ENCODE results near the gene MAPK7. TPM values are rescaled to one million over a fixed set of nuclear protein-coding genes. Genes with fewer than 3 reads are reported as not detected.
"Not testable (repeated sequence)": the region's sequence is repeated elsewhere in the genome, so short reads cannot be mapped to it uniquely, and the experiment has no call there.

MAPK7 gene
- total RNA-seq, 2 experiments from 2014 or later = 8.7 to 10.7 TPM

- intact Hi-C loops (cut with micrococcal nuclease) = no loop called here
- Mint-ChIP-seq H3K4me3 (no peak overlapping the region), H3K9me3 (no peaks in the 10 kb centered on the region), H3K4me1 (ENCODE audit: low read depth) (no peaks in the 10 kb centered on the region), H3K27ac (no peak overlapping the region), H3K27me3 (ENCODE audit: low read depth) (peaks cover 9% of the 10 kb centered on the region), H3K36me3 (ENCODE audit: low read depth) (no peaks in the 10 kb centered on the region)
- CTCF ChIA-PET = no interaction called here
- no peak for DNase-seq
Measured at GRCh38 chr17:19345486-19346350, 32.6 kb upstream of the MAPK7 start.

GRCh38 chr17:19346351-19347255 lies 31.7 kb upstream of the MAPK7 start:
- Mint-ChIP-seq H3K36me3 (ENCODE audit: low read depth) (no peaks in the 10 kb centered on the region), H3K27ac (no peak overlapping the region), H3K4me1 (ENCODE audit: low read depth) (no peaks in the 10 kb centered on the region), H3K9me3 (no peaks in the 10 kb centered on the region), H3K27me3 (ENCODE audit: low read depth) (peaks cover 6% of the 10 kb centered on the region), H3K4me3 (no peak overlapping the region)
- intact Hi-C loops (cut with micrococcal nuclease) = no loop called here
- CTCF ChIA-PET = interaction anchor here (1.2 kb wide), 1 partner anchor 8 kb away, joined by 3 read pairs; no protein-coding TSS in a partner anchor
- no peak for DNase-seq

- DNase-seq = no peak
- CTCF ChIA-PET = interaction anchor here (1.2 kb wide), 1 partner anchor 9 kb away, joined by 3 read pairs; no protein-coding TSS in a partner anchor
- H3K9me3 Mint-ChIP-seq = no peaks in the 10 kb centered on the region
- no peaks in the 10 kb centered on the region for H3K36me3 Mint-ChIP-seq (ENCODE audit: low read depth)
- intact Hi-C loops (cut with micrococcal nuclease) = no loop called here
- H3K27me3 Mint-ChIP-seq (ENCODE audit: low read depth) = no peaks in the 10 kb centered on the region
- H3K27ac Mint-ChIP-seq = no peak overlapping the region
- no peaks in the 10 kb centered on the region for H3K4me1 Mint-ChIP-seq (ENCODE audit: low read depth)
- no peak overlapping the region for H3K4me3 Mint-ChIP-seq
Measured at GRCh38 chr17:19347323-19348080, 30.8 kb upstream of the MAPK7 start.

GRCh38 chr17:19348081-19348650 lies 30.1 kb upstream of the MAPK7 start:
- intact Hi-C loops (cut with micrococcal nuclease) = no loop called here
- no peaks in the 10 kb centered on the region for H3K9me3 Mint-ChIP-seq
- H3K27ac Mint-ChIP-seq = no peak overlapping the region
- CTCF ChIA-PET = interaction anchor here (1.2 kb wide), 1 partner anchor 10 kb away, joined by 3 read pairs; no protein-coding TSS in a partner anchor
- no peaks in the 10 kb centered on the region for H3K27me3 Mint-ChIP-seq (ENCODE audit: low read depth)
- H3K4me3 Mint-ChIP-seq = no peak overlapping the region
- no peaks in the 10 kb centered on the region for H3K4me1 Mint-ChIP-seq (ENCODE audit: low read depth)
- no peaks in the 10 kb centered on the region for H3K36me3 Mint-ChIP-seq (ENCODE audit: low read depth)
- DNase-seq = no peak

GRCh38 chr17:19348806-19349205 lies 29.5 kb upstream of the MAPK7 start:
- Mint-ChIP-seq H3K9me3 (no peaks in the 10 kb centered on the region), H3K4me1 (ENCODE audit: low read depth) (no peaks in the 10 kb centered on the region), H3K4me3 (no peak overlapping the region), H3K36me3 (ENCODE audit: low read depth) (no peaks in the 10 kb centered on the region), H3K27me3 (ENCODE audit: low read depth) (no peaks in the 10 kb centered on the region), H3K27ac (no peak overlapping the region)
- CTCF ChIA-PET = no interaction called here
- intact Hi-C loops (cut with micrococcal nuclease) = no loop called here
- DNase-seq = no peak

- DNase-seq; intact Hi-C loops (cut with micrococcal nuclease); H3K4me1 Mint-ChIP-seq (ENCODE audit: low read depth); H3K4me3 Mint-ChIP-seq; H3K27me3 Mint-ChIP-seq (ENCODE audit: low read depth); H3K9me3 Mint-ChIP-seq; H3K36me3 Mint-ChIP-seq (ENCODE audit: low read depth); H3K27ac Mint-ChIP-seq: not testable (repeated sequence)
- CTCF ChIA-PET = interaction anchor here (1.7 to 2.1 kb wide), 3 partner anchors 9 to 80 kb away, joined by 5 to 12 read pairs (median 5); partner anchors contain the start of gene B9D1
Measured at GRCh38 chr17:19353401-19353800, 24.9 kb upstream of the MAPK7 start.

GRCh38 chr17:19354748-19355147 lies 23.6 kb upstream of the MAPK7 start:
- no peaks in the 10 kb centered on the region for H3K36me3 Mint-ChIP-seq (ENCODE audit: low read depth)
- intact Hi-C loops (cut with micrococcal nuclease) = no loop called here
- H3K9me3 Mint-ChIP-seq = no peaks in the 10 kb centered on the region
- no peak overlapping the region for H3K4me3 Mint-ChIP-seq
- H3K27me3 Mint-ChIP-seq (ENCODE audit: low read depth) = peaks cover 2% of the 10 kb centered on the region
- CTCF ChIA-PET = interaction anchor here (0.7 to 2.1 kb wide), 6 partner anchors 8 to 93 kb away, joined by 3 to 12 read pairs (median 5); partner anchors contain the start of gene B9D1
- no peak overlapping the region for H3K27ac Mint-ChIP-seq
- H3K4me1 Mint-ChIP-seq (ENCODE audit: low read depth) = no peaks in the 10 kb centered on the region
- DNase-seq = no peak

GRCh38 chr17:19357351-19357750 lies 20.9 kb upstream of the MAPK7 start:
- no peak for DNase-seq
- Mint-ChIP-seq H3K27ac (no peak overlapping the region), H3K4me3 (no peak overlapping the region), H3K36me3 (ENCODE audit: low read depth) (no peaks in the 10 kb centered on the region), H3K4me1 (ENCODE audit: low read depth) (peaks cover 3% of the 10 kb centered on the region), H3K27me3 (ENCODE audit: low read depth) (peaks cover 4% of the 10 kb centered on the region), H3K9me3 (no peaks in the 10 kb centered on the region)
- CTCF ChIA-PET = no interaction called here
- intact Hi-C loops (cut with micrococcal nuclease) = no loop called here

- Mint-ChIP-seq H3K36me3 (ENCODE audit: low read depth) (no peaks in the 10 kb centered on the region), H3K4me1 (ENCODE audit: low read depth) (peaks cover 3% of the 10 kb centered on the region), H3K27me3 (ENCODE audit: low read depth) (peaks cover 4% of the 10 kb centered on the region), H3K27ac (no peak overlapping the region), H3K9me3 (no peaks in the 10 kb centered on the region), H3K4me3 (no peak overlapping the region)
- intact Hi-C loops (cut with micrococcal nuclease) = no loop called here
- CTCF ChIA-PET = no interaction called here
- no peak for DNase-seq
Measured at GRCh38 chr17:19357761-19358160, 20.5 kb upstream of the MAPK7 start.

- H3K27ac Mint-ChIP-seq = no peak overlapping the region
- intact Hi-C loops (cut with micrococcal nuclease) = no loop called here
- H3K36me3 Mint-ChIP-seq (ENCODE audit: low read depth) = no peaks in the 10 kb centered on the region
- no peak overlapping the region for H3K4me3 Mint-ChIP-seq
- CTCF ChIA-PET = no interaction called here
- no peak for DNase-seq
- H3K9me3 Mint-ChIP-seq = no peaks in the 10 kb centered on the region
- H3K4me1 Mint-ChIP-seq (ENCODE audit: low read depth) = peaks cover 5% of the 10 kb centered on the region
- peaks cover 3% of the 10 kb centered on the region for H3K27me3 Mint-ChIP-seq (ENCODE audit: low read depth)
Measured at GRCh38 chr17:19359151-19359550, 19.1 kb upstream of the MAPK7 start.

GRCh38 chr17:19359856-19360255 lies 18.4 kb upstream of the MAPK7 start:
- Mint-ChIP-seq H3K4me3 (no peak overlapping the region), H3K9me3 (no peaks in the 10 kb centered on the region), H3K27ac (no peak overlapping the region), H3K36me3 (ENCODE audit: low read depth) (no peaks in the 10 kb centered on the region), H3K4me1 (ENCODE audit: low read depth) (peaks cover 5% of the 10 kb centered on the region), H3K27me3 (ENCODE audit: low read depth) (peaks cover 2% of the 10 kb centered on the region)
- CTCF ChIA-PET = no interaction called here
- intact Hi-C loops (cut with micrococcal nuclease) = loop anchor here (10.0 kb wide), 1 partner anchor 615 kb away; the partner anchor contains the start of gene AKAP10
- no peak for DNase-seq
